Measurements from ENCODE around the gene DCDC2.

DNA sequence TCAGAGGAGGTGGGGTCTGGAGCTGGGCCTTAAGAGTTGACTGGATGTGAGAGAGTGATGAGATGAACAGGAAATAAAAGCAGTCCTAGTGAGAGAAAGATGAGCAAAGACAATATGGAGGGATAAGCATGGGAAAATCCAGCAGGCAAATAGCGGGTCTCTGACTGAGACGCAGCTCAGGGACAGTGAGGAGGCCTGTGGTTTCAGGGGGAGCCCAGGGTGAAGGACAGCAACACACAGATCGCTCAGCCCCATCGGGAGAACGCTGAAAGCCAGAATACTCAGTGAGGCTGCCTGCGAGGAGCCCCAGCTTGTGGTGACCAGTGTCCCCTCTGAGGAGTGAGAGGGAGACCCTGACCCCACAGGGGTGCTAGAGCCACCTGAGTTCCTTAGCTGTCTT, 16.8 kb upstream of the DCDC2 start:
- TF ChIP-seq, protein P1, sequence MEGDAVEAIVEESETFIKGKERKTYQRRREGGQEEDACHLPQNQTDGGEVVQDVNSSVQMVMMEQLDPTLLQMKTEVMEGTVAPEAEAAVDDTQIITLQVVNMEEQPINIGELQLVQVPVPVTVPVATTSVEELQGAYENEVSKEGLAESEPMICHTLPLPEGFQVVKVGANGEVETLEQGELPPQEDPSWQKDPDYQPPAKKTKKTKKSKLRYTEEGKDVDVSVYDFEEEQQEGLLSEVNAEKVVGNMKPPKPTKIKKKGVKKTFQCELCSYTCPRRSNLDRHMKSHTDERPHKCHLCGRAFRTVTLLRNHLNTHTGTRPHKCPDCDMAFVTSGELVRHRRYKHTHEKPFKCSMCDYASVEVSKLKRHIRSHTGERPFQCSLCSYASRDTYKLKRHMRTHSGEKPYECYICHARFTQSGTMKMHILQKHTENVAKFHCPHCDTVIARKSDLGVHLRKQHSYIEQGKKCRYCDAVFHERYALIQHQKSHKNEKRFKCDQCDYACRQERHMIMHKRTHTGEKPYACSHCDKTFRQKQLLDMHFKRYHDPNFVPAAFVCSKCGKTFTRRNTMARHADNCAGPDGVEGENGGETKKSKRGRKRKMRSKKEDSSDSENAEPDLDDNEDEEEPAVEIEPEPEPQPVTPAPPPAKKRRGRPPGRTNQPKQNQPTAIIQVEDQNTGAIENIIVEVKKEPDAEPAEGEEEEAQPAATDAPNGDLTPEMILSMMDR (IDR thresholded peaks at IDR 0.05; ENCODE audit: insufficient read depth, low read depth, low read length), result no peak
- no peak for TF ChIP-seq EZH2 (IDR thresholded peaks at IDR 0.05; ENCODE audit: insufficient read depth, low read length)
